HG02840 (cell line): ENCODE results near the gene OTOL1.

ENCODE experiments used
- ATAC-seq: cut with Tn5 transposase; IDR thresholded peaks from one replicate; pipeline ENCODE4 v1.9.1; 2021; ENCODE audit warnings: mild to moderate bottlenecking, moderate library complexity, moderate number of reproducible peaks; ENCODE audit not compliant: unreplicated experiment, low FRiP score

OTOL1 gene

GRCh38 chr3:161531930-161532329 is 35.3 kb downstream of the OTOL1 start:
- no peak for ATAC-seq

- ATAC-seq, result no peak
These were observed 44.0 kb downstream of the OTOL1 start for GRCh38 chr3:161540594-161540993.

- ATAC-seq, result no peak
These were observed 49.2 kb downstream of the OTOL1 start for GRCh38 chr3:161545824-161546223.

- no peak for ATAC-seq
These were observed 51.7 kb downstream of the OTOL1 start for GRCh38 chr3:161548301-161548700.

GRCh38 chr3:161549261-161549660 is 52.7 kb downstream of the OTOL1 start:
- no peak for ATAC-seq

- no peak for ATAC-seq
These were observed 54.0 kb downstream of the OTOL1 start for GRCh38 chr3:161550491-161551195.

GRCh38 chr3:161551697-161552096 is 55.1 kb downstream of the OTOL1 start:
- ATAC-seq, result no peak

- ATAC-seq, result no peak
These were observed 56.5 kb downstream of the OTOL1 start for GRCh38 chr3:161552984-161553560.
